Measurements from ENCODE around the gene C11orf58.

GRCh38 chr11:16770016-16770415 is 31.6 kb downstream of the C11orf58 start:
- no peak for TF ChIP-seq EP300 (conservative IDR thresholded peaks at IDR 0.05; ENCODE audit: poor library complexity, severe bottlenecking)
- TF ChIP-seq RAD21 (conservative IDR thresholded peaks at IDR 0.05) = no peak
- TF ChIP-seq CTCF (IDR thresholded peaks at IDR 0.05; ENCODE audit: poor library complexity, severe bottlenecking) = no peak
- no peak for TF ChIP-seq SMC3 (conservative IDR thresholded peaks at IDR 0.05; ENCODE audit: poor library complexity)
- TF ChIP-seq TAF1 (IDR thresholded peaks at IDR 0.05; ENCODE audit: low read depth) = no peak
- TF ChIP-seq REST (IDR thresholded peaks at IDR 0.05; ENCODE audit: borderline replicate concordance) = no peak
- TF ChIP-seq EZH2 (IDR thresholded peaks at IDR 0.05; ENCODE audit: borderline replicate concordance, insufficient read depth, low read length, poor library complexity, severe bottlenecking) = no peak
- TF ChIP-seq MXI1 (conservative IDR thresholded peaks at IDR 0.05; ENCODE audit: poor library complexity, severe bottlenecking) = no peak
- TF ChIP-seq POLR2AphosphoS5 (IDR thresholded peaks at IDR 0.05) = no peak
